Esophagus muscularis mucosa (tissue), 4 donors: ENCODE measurements around the gene LYVE1. TPM values are rescaled to one million over a fixed set of nuclear protein-coding genes. Genes with fewer than 3 reads are reported as not detected.

Experiments
- DNase-seq: peaks from one replicate; pipeline ENCODE4 v3.0.0-alpha.2; 2017; ENCODE audit errors: extremely low spot score
- H3K27ac ChIP-seq, 4 donors: fragments of 200-600 bp; sonication (generic); replicated peaks in 1 of 4; 1 replicate in 3 of 4; 2 replicates in 1 of 4; pipeline ENCODE4 v1.5.1; 2016 to 2019; ENCODE audit warnings: mild to moderate bottlenecking in 1 of 4
- H3K27me3 ChIP-seq, 4 donors: fragments of 200-600 bp; sonication (generic); one replicate each; pipeline versions ENCODE4 v1.5.1 to v1.6.0; 2016 to 2019
- H3K36me3 ChIP-seq, 4 donors: fragments of 200-600 bp; sonication (generic); one replicate each; pipeline ENCODE4 v1.5.1; 2016 to 2019
- H3K4me1 ChIP-seq, 4 donors: fragments of 200-600 bp; sonication (generic); one replicate each; pipeline ENCODE4 v1.5.1; 2016 to 2019
- H3K4me3 ChIP-seq, 4 donors: fragments of 200-600 bp; sonication (generic); 1 replicate in 2 of 4; 2 replicates in 2 of 4; pipeline ENCODE4 v1.5.1; 2016 to 2019; ENCODE audit warnings: mild to moderate bottlenecking in 4 of 4, moderate library complexity in 1 of 4
- H3K9me3 ChIP-seq, 4 donors: fragments of 200-600 bp; sonication (generic); 1 replicate in 3 of 4; 2 replicates in 1 of 4; pipeline ENCODE4 v1.5.1; 2016 to 2019
- CTCF ChIP-seq, 3 experiments: fragments of 200-600 bp in 2 of 3; fragments of 450-650 bp in 1 of 3; sonication (generic) in 2 of 3; IDR thresholded peaks; one replicate each; pipeline ENCODE4 v1.5.1; 2017 to 2019; ENCODE audit warnings: antibody characterized with exemption in 3 of 3, mild to moderate bottlenecking in 2 of 3, moderate library complexity in 1 of 3
- EP300 ChIP-seq: sonication (generic); formaldehyde crosslinking; IDR thresholded peaks from one replicate; pipeline ENCODE4 v1.6.1; 2017; ENCODE audit warnings: antibody characterized with exemption
- POLR2A ChIP-seq: fragments of 450-650 bp; IDR thresholded peaks from one replicate; pipeline ENCODE4 v1.6.1; 2017; ENCODE audit warnings: antibody characterized with exemption, moderate library complexity, mild to moderate bottlenecking, low read depth
- POLR2AphosphoS5 ChIP-seq, 2 donors: sonication (generic); formaldehyde crosslinking; IDR thresholded peaks; one replicate each; pipeline ENCODE4 v1.6.1; 2017; ENCODE audit warnings: antibody characterized with exemption in 2 of 2
- WGBS: methylation state at CpG from one replicate; pipeline ENCODE4 v1.1.5; 2018; 5-methylcytosine and 5-hydroxymethylcytosine counted together
- intact Hi-C: fragments of 100-400 bp; cut with DNase I; formaldehyde crosslinking; loops from one replicate; pipeline ENCODE4 v1.15.1; 2023
- total RNA-seq, 4 donors: library from RNA; depleted of rRNA; stranded (reverse); fragments of >200 nt; gene quantifications; one replicate each; pipeline versions ENCODE4 v1.1.0 to v1.2.1, GENCODE V29; 2016

Gene LYVE1
- total RNA-seq, 4 donors from 2014 or later: 59.5 to 150 (median 74.3) TPM

GRCh38 chr11:10526974-10527918, 41.2 kb downstream of the LYVE1 start:
- H3K36me3 ChIP-seq: peaks cover 12 to 87% (median 56%) of the 10 kb centered on the region in 4 donors
- no peak overlapping the region for H3K27ac ChIP-seq
- TF ChIP-seq POLR2A: no peak
- no peak for TF ChIP-seq POLR2AphosphoS5 (IDR thresholded peaks at IDR 0.05)
- TF ChIP-seq EP300: no peak
- no peak for TF ChIP-seq CTCF (IDR thresholded peaks at IDR 0.05)
- H3K9me3 ChIP-seq: no peaks in the 10 kb centered on the region
- WGBS: 71% methylated on average over 6 of the region's 6 CpGs
- H3K4me1 ChIP-seq: peaks cover 0 to 21% (median 4%) of the 10 kb centered on the region in 4 donors
- H3K4me3 ChIP-seq: no peak overlapping the region
- H3K27me3 ChIP-seq: no peaks in the 10 kb centered on the region
- intact Hi-C loops: no loop called here
- DNase-seq: no peak

GRCh38 chr11:10524471-10524870, 44.0 kb downstream of the LYVE1 start:
- peaks cover 0 to 26% (median 6%) of the 10 kb centered on the region in 4 donors for H3K4me1 ChIP-seq
- H3K9me3 ChIP-seq: no peaks in the 10 kb centered on the region
- no peak overlapping the region for H3K27ac ChIP-seq
- intact Hi-C loops: no loop called here
- peaks cover 11 to 89% (median 50%) of the 10 kb centered on the region in 4 donors for H3K36me3 ChIP-seq
- no peak for TF ChIP-seq POLR2A
- TF ChIP-seq POLR2AphosphoS5 (IDR thresholded peaks at IDR 0.05): no peak
- no peak for TF ChIP-seq EP300
- TF ChIP-seq CTCF (IDR thresholded peaks at IDR 0.05): no peak
- no peaks in the 10 kb centered on the region for H3K27me3 ChIP-seq
- DNase-seq: no peak
- H3K4me3 ChIP-seq: no peak overlapping the region
- WGBS: 85% methylated on average over 1 of the region's 1 CpG

DNA sequence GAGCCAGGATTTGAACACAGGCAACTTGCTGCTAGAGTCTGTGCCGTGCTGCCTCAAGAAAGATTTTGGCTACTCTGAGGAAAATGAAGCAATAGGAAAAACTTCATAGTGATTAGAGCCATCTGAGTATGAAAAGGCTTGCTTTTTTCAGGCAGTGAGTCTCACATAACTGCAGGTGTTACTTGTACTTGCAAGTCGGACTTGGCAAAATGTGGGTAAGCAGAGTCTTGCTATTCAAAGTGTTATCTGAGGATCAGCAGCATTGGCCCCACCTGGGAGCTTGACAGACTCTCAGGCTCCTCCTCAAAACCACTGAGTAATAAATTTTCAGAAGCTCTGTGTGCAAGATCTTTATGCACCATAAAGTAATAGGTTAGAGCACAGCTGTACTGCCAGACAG, 45.5 kb downstream of the LYVE1 start:
- Histone ChIP-seq H3K27me3 (no peaks in the 10 kb centered on the region), H3K36me3 (peaks cover 12 to 90% (median 55%) of the 10 kb centered on the region in 4 donors), H3K4me3 (no peak overlapping the region), H3K27ac (peak overlapping the region in 3 of 4 donors; percentile 0 to 47 (median 20)), H3K4me1 (peaks cover 0 to 26% (median 6%) of the 10 kb centered on the region in 4 donors), H3K9me3 (no peaks in the 10 kb centered on the region)
- 54% methylated on average over 2 of the region's 2 CpGs for WGBS
- no peak for DNase-seq
- intact Hi-C loops: no loop called here
- no peak for TF ChIP-seq POLR2A
- TF ChIP-seq EP300: no peak
- no peak for TF ChIP-seq CTCF (IDR thresholded peaks at IDR 0.05)
- no peak for TF ChIP-seq POLR2AphosphoS5 (IDR thresholded peaks at IDR 0.05)

DNA sequence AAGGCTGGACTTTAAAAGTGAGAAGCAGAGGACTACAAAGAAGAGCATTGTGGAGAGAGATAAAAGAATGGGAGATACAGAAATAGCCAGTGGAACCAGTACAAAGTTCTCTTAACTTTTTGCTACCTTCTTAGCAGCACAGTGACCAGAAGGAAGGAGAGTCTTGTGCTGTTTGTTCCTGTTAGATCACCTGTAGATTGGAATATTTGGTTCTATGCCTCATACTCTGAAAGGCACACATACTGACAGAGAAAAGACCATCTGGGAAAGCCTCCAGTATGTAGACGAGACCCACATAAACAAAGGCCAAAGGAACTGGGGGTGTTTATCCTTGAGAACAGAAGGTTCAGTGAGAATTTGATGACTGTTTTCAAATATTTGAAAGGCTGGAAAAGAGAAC, 46.2 kb downstream of the LYVE1 start:
- TF ChIP-seq POLR2A (no peak), EP300 (no peak), POLR2AphosphoS5 (IDR thresholded peaks at IDR 0.05) (no peak), CTCF (IDR thresholded peaks at IDR 0.05) (no peak)
- Histone ChIP-seq H3K9me3 (no peaks in the 10 kb centered on the region), H3K36me3 (peaks cover 12 to 87% (median 51%) of the 10 kb centered on the region in 4 donors), H3K4me1 (peaks cover 0 to 20% (median 6%) of the 10 kb centered on the region in 4 donors), H3K4me3 (no peak overlapping the region), H3K27me3 (no peaks in the 10 kb centered on the region), H3K27ac (peak overlapping the region in 3 of 4 donors; percentile 0 to 47 (median 20))
- intact Hi-C loops: no loop called here
- 29% methylated on average over 1 of the region's 1 CpG for WGBS
- DNase-seq: no peak
